Spleen (tissue), 7 donors: Measurements from ENCODE around the gene WDR35.

Experiments
- POLR2A ChIP-seq, 3 donors: fragments of 450-650 bp; IDR thresholded peaks; one replicate each; pipeline ENCODE4 v1.5.1; 2017; ENCODE audit warnings: antibody characterized with exemption in 3 of 3, mild to moderate bottlenecking in 1 of 3
- POLR2AphosphoS5 ChIP-seq, 3 donors: sonication (generic); formaldehyde crosslinking; IDR thresholded peaks; one replicate each; pipeline ENCODE4 v1.5.1; 2017; ENCODE audit warnings: antibody characterized with exemption in 3 of 3
- TF ChIP-seq, protein P1 (sequence below), 11 experiments: fragments of 200-600 bp in 7 of 11; fragments of 450-650 bp in 4 of 11; sonication (generic) in 4 of 11; IDR thresholded peaks in 8 of 11; conservative IDR thresholded peaks in 3 of 11; 1 replicate in 7 of 11; 2 replicates in 4 of 11; pipeline versions ENCODE4 v1.4.0 to v1.8.0; 2016 to 2021; ENCODE audit warnings: antibody characterized with exemption in 11 of 11, inconsistent platforms in 4 of 11, mild to moderate bottlenecking in 1 of 11
- donor health status: DM: no; HTN: no; CAD: no; lungs with moderate emphysema.
- donor health status: DM: no; HTN: no; CAD: no.
- donor health status: DM: no; HTN: no; CAD: no.

GRCh38 chr2:20012282-20013125 is 22.6 kb upstream of the WDR35 start, which contains the start of gene MATN3:
- TF ChIP-seq, protein P1, sequence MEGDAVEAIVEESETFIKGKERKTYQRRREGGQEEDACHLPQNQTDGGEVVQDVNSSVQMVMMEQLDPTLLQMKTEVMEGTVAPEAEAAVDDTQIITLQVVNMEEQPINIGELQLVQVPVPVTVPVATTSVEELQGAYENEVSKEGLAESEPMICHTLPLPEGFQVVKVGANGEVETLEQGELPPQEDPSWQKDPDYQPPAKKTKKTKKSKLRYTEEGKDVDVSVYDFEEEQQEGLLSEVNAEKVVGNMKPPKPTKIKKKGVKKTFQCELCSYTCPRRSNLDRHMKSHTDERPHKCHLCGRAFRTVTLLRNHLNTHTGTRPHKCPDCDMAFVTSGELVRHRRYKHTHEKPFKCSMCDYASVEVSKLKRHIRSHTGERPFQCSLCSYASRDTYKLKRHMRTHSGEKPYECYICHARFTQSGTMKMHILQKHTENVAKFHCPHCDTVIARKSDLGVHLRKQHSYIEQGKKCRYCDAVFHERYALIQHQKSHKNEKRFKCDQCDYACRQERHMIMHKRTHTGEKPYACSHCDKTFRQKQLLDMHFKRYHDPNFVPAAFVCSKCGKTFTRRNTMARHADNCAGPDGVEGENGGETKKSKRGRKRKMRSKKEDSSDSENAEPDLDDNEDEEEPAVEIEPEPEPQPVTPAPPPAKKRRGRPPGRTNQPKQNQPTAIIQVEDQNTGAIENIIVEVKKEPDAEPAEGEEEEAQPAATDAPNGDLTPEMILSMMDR (IDR thresholded peaks at IDR 0.05 in 8 of 11, conservative IDR thresholded peaks at IDR 0.05 in 3 of 11), result no peak
- TF ChIP-seq POLR2A (IDR thresholded peaks at IDR 0.05), result no peak
- TF ChIP-seq POLR2AphosphoS5 (IDR thresholded peaks at IDR 0.05), result peak in 2 of 3 donors; percentile 14 to 60
